ENCODE results near the gene ATP8A2.
A peak's percentile ranks its signal among the peaks of the same experiment; 100 is the strongest.
"Not testable (repeated sequence)": the region's sequence is repeated elsewhere in the genome, so short reads cannot be mapped to it uniquely, and the experiment has no call there.

Gene ATP8A2

GRCh38 chr13:25561812-25562211, 190.0 kb downstream of the ATP8A2 start:
- Histone ChIP-seq H3K9me3 (no peaks in the 10 kb centered on the region), H3K27ac (no peak overlapping the region), H3K36me3 (no peaks in the 10 kb centered on the region), H3K4me3 (no peak overlapping the region), H3K4me1 (no peaks in the 10 kb centered on the region), H3K27me3 (no peaks in the 10 kb centered on the region)
- no peak for DNase-seq
- intact Hi-C loops (cut with DNase I; ENCODE audit: low total_unique reads) = no loop called here
- TF ChIP-seq CTCF (IDR thresholded peaks at IDR 0.05) = no peak

GRCh38 chr13:25570185-25570584, 198.4 kb downstream of the ATP8A2 start:
- no peaks in the 10 kb centered on the region for H3K9me3 ChIP-seq
- H3K4me3 ChIP-seq = no peak overlapping the region
- peaks cover 0 to 12% of the 10 kb centered on the region in 2 donors for H3K27me3 ChIP-seq
- DNase-seq = no peak
- no peak overlapping the region for H3K27ac ChIP-seq
- TF ChIP-seq CTCF (IDR thresholded peaks at IDR 0.05) = no peak
- H3K36me3 ChIP-seq = no peaks in the 10 kb centered on the region
- H3K4me1 ChIP-seq = no peaks in the 10 kb centered on the region
- intact Hi-C loops (cut with DNase I; ENCODE audit: low total_unique reads) = no loop called here

GRCh38 chr13:25571237-25571636, 199.5 kb downstream of the ATP8A2 start:
- no peak overlapping the region for H3K27ac ChIP-seq

GRCh38 chr13:25572171-25572570, 200.4 kb downstream of the ATP8A2 start:
- intact Hi-C loops (cut with DNase I; ENCODE audit: low total_unique reads); DNase-seq; H3K9me3 ChIP-seq; H3K4me1 ChIP-seq; H3K27ac ChIP-seq; H3K4me3 ChIP-seq; H3K36me3 ChIP-seq: not testable (repeated sequence)
- peaks cover 0 to 12% of the 10 kb centered on the region in 2 donors for H3K27me3 ChIP-seq

More at GRCh38 chr13:25571237-25571636, 199.5 kb downstream of the ATP8A2 start:
- Histone ChIP-seq H3K4me1 (no peaks in the 10 kb centered on the region), H3K27me3 (peaks cover 0 to 12% of the 10 kb centered on the region in 2 donors), H3K4me3 (no peak overlapping the region), H3K9me3 (no peaks in the 10 kb centered on the region), H3K36me3 (no peaks in the 10 kb centered on the region)
- TF ChIP-seq CTCF (IDR thresholded peaks at IDR 0.05) = no peak
- intact Hi-C loops (cut with DNase I; ENCODE audit: low total_unique reads) = no loop called here
- DNase-seq = no peak

GRCh38 chr13:25574437-25575411, 202.9 kb downstream of the ATP8A2 start:
- peak; percentile 62 to 73 for DNase-seq
- Histone ChIP-seq H3K27me3 (peaks cover 0 to 12% of the 10 kb centered on the region in 2 donors), H3K9me3 (no peaks in the 10 kb centered on the region), H3K36me3 (no peaks in the 10 kb centered on the region), H3K4me3 (no peak overlapping the region), H3K4me1 (no peaks in the 10 kb centered on the region), H3K27ac (no peak overlapping the region)
- intact Hi-C loops (cut with DNase I; ENCODE audit: low total_unique reads) = loop anchor here (5.0 kb wide), 1 partner anchor 483 kb away; no protein-coding TSS in a partner anchor
- TF ChIP-seq CTCF (IDR thresholded peaks at IDR 0.05) = peak; percentile 64 to 73

- H3K9me3 ChIP-seq = no peaks in the 10 kb centered on the region
- intact Hi-C loops (cut with DNase I; ENCODE audit: low total_unique reads) = loop anchor here (5.0 kb wide), 1 partner anchor 482 kb away; no protein-coding TSS in a partner anchor
- no peaks in the 10 kb centered on the region for H3K4me1 ChIP-seq
- no peaks in the 10 kb centered on the region for H3K36me3 ChIP-seq
- no peak for TF ChIP-seq CTCF (IDR thresholded peaks at IDR 0.05)
- peaks cover 0 to 12% of the 10 kb centered on the region in 2 donors for H3K27me3 ChIP-seq
- no peak overlapping the region for H3K4me3 ChIP-seq
- H3K27ac ChIP-seq = no peak overlapping the region
- no peak for DNase-seq
Observed at GRCh38 chr13:25575562-25575961, 203.8 kb downstream of the ATP8A2 start.

Data from tibial artery (tissue), 4 donors.